HG02870 (cell line): Measurements from ENCODE around the gene TDRD15.
"Not testable (repeated sequence)": the region's sequence is repeated elsewhere in the genome, so short reads cannot be mapped to it uniquely, and the experiment has no call there.

Source experiments
- ATAC-seq: cut with Tn5 transposase; IDR thresholded peaks from one replicate; pipeline ENCODE4 v1.9.1; 2021; ENCODE audit warnings: mild to moderate bottlenecking, moderate library complexity; ENCODE audit not compliant: unreplicated experiment

The TDRD15 gene

DNA sequence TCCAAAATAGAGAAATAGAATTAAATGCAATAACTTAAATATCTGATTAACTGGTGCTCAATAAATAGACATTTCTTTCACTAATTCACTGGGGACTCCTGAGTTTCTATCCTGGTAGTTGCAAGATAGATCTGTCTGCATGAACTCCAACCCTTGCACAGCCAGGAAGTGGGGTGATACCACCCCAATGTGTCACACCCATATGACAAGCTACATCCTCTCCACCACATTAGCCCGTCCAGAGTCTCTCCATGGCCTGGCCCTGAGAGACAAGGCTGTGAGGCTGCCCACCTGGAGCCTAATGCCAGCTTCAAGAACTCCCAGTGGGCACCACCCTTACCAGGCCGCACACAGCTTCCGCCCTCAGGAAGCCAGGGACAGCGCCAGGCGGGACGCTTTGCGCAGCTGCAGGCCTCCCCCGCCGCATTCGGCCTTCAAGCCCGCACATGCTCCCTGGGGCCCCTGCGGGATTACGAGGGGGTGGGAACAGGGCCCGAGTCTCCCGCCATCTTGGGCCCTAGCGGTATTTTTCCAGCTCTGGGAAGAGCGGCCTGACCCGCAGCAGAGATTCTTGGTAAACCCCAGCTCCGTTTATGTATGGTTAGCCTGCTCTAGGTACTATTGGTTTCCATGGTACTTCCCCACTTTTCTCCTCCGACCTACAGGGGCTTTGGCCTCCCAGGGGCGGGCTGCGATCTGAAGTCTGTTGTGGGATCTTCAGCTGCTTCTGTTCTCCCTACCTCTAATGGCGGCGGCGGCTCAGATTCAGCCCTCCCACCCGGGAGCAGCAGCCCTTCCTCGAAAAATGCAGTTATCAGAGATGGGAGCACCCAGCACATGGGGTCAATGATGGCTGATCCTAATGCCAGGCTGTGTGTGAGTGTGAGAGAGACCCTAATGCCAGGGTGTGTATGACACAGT is at the start of gene TDRD15:
TSS of gene TDRD15 (plus strand) at position 496 of the 921 bp plus-strand sequence. CDS start 13,500 bp downstream, outside the sequence.
- ATAC-seq, result no peak

DNA sequence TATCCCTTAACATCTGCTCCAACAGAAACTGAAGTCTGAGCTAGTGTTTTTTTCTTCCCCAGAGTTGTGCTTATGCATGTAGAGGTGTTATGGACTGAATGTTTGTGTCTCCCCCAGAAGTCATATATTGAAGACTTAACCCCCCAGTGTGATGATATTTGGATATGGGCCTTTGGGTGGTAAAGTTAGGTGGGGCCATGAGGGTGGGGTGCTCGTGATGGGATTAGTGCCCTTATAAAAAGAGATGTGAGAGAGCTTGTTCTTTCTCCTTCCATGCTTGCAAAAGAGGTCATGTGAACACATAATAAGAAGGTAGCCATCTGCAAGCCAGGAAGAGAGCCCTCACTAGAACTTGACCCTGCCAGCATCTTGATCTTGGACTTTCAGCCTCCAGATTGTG is 45.5 kb upstream of the TDRD15 start:
- ATAC-seq, result no peak

DNA sequence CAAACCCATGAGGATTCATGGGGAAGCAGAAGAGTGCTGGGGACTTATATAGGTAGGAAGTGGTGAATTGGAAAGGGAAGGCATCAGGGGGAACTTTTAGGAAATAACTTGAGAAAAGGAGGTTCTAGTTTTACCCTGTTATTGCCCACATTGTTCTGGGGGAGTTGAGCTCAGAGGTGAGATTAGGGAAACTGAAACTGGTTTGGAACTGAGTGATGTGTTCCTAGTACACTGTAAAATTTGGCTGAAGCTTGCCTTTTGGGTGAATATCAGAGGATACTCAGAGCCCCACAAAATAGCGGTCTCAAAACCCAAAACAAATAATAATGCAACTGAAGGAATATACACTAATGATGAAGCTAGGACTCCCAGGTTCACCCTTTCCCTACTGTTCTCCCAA is 40.3 kb upstream of the TDRD15 start:
- no peak for ATAC-seq

DNA sequence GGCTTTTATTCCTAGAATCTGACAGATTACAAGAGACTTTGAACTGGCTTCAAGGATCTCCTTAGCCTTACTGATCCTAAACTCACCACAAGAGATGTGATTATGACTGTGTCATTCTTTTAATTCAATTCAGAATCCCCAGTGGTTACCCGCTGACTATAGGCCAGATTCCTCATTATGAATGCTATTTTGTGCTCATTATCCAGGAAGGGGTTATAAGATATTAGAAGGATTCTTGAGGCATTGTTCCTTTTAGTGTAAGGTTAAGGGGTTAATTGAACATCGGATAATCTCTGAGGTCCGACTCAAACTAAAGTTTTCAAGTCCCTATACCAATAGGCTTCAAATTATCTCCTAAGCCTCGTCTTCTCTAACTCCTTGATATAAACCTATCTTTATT is 39.4 kb upstream of the TDRD15 start:
- no peak for ATAC-seq

DNA sequence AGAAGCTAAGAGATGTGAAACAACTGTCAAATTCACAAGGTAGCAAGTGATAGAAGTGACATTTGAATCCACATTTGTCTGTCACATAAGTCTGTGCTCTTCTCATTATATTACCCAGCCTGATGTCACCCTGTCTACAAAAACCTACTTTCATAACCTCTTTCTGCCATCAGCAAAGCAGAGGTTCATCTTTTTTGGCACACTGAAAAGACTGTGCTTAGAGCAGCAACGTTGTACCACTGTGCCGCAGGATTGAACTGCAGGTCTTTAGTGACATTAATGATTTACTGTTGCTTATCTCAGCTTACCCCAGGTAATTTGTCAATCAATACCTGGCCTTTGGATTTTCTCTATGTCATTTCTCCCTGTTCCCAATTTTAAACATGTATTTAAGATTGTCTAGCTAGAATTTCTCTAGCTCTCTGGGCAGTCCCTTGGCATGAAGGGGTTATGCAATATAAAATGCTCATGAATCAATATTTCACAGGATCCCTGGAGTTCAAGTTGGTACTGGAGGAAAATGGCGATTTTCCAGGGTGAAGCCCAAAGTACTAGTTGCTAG is 31.4 kb upstream of the TDRD15 start:
- ATAC-seq, result no peak

DNA sequence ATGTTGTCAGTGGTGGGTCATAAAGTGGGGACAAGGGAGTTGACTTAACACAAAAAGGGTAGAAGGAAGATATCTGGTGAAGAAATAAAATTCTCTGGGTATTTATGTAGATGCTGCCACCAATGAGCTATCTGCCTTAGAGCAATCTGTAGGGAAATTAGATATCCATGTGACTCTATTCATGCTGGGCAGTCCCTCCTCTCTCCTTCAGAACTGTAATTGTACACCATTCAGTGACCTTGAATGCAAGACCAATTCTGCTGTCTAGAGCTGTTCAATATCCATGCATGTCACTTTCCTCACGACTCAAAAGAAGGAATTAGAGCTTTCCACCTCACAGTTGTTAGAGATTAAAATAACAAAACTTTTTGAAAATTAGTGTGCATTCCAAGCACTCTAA is 28.6 kb upstream of the TDRD15 start:
- ATAC-seq, result no peak

DNA sequence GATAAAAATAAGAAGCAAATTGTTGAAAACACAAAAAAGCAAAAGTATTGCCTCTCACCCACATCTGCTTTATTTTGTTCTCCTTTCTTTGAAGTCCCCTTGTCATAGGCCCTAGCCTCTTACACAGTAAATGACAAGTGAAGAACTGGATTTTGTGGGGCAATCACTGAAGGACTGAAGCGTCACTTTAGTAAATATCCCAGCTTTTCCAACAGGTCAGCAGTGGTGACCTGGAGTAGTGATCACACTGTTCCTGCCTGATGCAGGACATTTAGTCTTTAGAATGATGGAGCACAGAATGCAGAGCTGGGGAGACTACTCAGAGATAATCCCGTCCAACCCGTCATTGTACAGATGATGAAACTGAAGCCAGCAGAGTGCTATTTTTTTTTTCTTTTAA is 28.1 kb upstream of the TDRD15 start:
- ATAC-seq, result no peak

DNA sequence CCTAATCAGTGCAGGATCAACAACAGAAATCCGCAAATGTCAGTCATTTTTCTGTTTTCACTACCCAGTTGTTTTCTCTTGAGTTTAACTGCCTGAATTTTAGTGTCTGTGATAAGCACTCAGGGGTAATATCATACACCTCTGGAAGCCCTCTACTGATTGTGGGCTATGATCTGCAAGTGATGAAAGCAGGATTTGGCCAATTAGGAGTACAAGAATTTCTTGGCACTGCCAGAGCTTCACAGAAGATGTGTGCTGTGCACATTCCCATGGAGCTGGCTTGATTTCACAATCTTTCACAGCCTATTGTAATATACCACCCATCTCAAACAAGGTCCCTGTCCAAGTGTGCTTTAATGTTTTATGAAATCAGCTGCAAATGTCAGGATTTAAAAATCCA is 27.3 kb upstream of the TDRD15 start:
- ATAC-seq, result no peak

DNA sequence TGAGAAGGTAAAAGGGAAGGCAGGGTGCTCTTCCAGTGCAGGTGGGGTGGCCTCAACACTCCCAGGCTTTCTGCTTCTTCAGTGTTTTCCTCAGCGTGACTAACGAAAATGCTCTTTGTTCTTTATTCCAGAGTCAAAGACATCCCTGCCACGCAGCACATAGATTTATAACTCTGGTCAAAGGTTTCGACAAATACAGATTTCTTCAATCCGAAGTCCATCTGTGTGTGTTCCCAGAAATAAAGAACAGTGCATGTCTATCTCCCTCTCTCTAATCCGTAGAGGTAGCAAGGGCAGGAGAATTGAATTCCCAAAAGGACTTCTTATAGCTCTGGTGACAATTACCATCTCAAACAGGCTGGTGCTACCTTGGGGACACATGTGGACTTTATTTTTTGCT is 26.4 kb upstream of the TDRD15 start:
- ATAC-seq, result no peak

DNA sequence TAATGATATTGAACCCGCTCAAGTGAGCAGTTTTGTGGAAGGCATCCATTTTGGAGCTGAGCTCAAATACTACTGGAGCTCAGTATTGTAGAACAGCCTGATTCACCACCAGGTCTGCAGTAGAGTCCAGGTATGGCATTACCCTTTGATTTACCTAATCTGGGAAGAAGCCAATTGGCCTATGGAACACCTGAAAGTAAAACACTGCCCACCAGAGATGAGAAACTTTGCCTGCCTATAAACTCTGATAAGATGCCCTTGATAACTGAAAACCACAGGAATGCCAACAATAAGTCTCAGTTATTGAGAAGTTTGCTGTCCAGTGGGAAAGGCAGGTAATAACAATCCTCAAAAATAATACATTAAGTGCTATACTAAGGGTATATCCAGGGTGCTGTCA is 25.5 kb upstream of the TDRD15 start:
- no peak for ATAC-seq

DNA sequence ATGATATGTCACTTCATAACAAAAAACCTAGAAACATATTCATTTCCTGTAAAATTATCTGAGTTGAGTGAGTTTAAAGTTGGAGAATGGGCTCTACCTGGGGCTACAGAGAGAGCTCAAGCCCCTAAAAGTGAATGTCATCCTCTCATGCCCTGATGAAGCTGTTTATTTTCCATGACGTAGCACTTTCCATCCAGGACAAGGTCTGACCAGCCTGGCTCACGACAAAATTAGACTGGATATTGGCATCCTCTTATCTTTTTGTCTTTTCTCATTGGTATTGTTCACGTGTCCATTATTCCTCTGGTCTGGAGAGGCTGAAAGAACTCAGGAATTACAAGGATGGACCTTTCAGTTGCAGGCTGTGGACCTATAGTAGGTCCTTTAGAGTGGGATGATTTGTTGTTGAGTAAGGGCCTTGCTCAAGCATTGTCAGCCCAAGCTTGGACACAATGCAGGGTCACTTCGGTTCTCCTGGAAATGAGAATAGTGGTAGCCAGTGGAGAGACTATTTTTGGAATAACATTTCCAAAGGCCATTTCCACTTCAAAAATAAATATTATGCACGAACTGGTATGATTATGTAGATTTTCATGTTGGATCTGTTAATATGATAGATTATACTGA is 24.4 kb upstream of the TDRD15 start:
- ATAC-seq, result no peak

DNA sequence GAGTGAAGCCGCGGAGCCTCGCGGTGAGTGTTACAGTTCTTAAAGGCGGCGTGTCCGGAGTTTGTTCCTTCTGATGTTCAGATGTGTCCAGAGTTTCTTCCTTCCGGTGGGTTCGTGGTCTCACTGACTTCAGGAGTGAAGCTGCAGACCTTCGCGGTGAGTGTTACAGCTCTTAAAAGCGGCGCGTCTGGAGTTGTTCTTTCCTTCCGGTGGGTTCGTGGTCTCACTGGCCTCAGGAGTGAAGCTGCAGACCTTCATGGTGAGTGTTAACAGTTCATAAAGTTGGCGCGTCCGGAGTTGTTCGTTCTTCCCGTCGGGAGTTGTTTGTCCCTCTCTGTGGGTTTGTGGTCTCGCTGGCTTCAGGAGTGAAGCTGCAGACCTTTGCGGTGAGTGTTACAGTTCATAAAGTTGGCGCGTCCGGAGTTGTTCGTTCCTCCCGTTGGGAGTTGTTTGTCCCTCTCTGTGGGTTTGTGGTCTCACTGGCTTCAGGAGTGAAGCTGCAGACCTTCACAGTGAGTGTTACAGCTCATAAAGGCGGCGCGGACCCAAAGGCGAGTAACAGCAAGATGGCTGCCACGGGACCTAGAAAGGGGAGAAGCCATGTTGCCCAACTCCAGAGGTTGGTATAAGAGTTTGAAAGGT is 22.1 kb upstream of the TDRD15 start:
- ATAC-seq, result not testable (repeated sequence)

DNA sequence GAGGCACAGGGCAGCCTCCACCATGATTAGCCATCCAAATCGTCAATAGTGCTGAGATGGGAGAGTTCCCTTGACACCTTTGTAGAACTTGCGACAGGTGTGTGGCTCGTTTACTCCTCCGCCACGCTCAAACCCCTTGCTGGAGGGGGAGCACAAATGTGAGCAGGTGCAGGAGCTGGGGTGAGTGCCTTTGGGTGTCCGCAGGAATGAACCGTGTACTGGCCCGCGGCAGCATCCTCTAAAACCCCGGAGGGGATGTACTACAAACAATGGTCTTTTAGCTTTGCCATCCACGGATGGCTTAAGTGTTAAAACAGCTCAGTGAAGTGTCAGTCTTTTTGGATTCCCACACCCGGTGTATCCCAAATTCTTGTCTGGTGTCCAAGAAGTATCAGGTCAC is 21.4 kb upstream of the TDRD15 start:
- no peak for ATAC-seq

DNA sequence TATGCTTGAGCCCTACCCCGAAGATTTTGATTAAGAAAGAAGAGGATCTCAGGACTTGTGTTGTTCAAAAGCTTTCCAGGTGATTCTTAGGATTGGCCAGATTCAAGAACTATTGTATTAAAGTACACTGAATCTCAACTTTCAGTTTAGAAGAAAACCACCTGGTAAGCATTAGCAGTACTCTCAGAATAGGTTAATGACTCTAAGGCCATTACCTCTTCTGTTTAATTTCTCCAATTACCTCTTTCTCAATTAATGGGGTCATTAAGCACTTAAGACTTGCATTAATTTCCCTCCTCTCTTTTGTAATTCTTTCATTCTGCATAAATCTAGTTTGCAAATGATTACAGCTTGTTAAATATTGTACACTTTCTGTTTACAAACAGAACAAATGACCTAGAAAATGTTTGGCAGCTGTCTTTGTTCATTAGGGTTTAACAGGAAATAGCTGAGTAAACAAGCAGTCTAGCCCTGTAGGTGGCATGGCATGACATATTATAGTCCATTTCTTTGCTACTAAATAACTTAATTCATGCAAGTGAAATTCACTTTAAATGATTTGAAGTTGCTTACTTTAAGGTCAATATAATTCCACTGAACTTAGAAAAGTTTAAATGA is 20.4 kb upstream of the TDRD15 start:
- no peak for ATAC-seq

DNA sequence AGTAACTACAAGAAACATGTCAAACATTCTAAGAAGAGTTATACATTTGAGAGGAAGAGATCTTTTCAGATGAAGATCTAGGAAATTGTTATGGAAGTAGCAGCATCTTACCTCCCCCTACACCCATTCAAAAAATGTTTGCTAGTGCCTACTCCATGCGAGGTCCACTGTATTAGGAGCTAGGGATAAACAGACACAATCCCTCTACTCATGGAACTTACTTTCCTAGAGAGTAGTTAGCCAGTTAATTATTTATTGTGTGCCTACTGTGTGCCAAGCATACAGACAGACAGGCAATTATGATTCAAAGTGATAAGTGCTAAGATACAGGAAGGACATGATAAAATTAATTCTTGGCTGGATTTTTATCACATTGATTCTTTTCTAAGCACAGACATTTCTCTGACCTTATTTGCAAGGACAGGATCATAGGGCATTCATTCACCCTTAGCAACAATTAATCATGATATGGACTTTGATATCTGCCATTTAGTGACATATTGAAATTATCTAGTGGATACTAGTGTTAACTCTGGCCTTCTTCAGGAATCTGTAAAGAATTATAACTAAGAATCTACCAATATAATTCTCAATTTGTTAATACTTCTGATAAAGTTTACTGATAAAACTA is 19.6 kb upstream of the TDRD15 start:
- ATAC-seq, result no peak

DNA sequence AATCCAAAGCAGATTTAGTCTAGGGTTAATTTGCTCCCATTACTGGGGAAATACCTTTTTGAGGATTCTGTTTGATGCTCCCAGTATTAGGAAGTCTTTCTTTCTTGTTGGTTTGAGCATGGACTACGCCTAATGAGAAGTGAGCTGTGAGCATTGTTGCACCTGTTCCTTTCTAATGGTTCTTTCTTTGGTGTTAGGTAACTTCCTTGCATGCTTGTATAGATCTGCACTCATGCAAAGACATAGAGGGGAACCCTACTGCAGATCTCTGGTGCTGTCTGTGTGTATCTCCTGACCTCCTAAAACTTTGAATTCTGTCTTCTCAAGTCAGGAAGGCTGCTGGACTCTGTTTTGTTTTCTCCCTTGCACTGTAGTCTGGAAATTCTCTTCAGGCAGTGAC is 12.8 kb upstream of the TDRD15 start:
- ATAC-seq, result no peak

DNA sequence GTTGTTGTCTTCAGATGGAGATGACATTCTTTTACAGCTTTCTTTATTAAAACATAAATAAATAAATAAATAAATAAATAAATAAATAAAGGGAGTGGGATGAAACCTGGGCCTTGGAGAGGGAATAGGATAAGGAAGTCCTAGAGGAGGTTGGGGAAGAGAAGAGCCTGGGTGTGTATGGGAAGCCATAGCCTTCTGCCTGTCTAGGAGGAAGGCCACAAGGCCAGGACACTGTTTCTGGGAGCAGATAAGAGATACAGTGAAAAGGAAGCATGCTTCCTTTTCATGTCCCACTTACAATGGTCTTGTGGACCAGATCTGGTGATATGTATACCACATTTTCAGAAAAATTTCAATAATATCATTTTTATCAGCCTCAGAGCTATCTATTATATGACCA is 6.1 kb upstream of the TDRD15 start:
- ATAC-seq, result no peak

DNA sequence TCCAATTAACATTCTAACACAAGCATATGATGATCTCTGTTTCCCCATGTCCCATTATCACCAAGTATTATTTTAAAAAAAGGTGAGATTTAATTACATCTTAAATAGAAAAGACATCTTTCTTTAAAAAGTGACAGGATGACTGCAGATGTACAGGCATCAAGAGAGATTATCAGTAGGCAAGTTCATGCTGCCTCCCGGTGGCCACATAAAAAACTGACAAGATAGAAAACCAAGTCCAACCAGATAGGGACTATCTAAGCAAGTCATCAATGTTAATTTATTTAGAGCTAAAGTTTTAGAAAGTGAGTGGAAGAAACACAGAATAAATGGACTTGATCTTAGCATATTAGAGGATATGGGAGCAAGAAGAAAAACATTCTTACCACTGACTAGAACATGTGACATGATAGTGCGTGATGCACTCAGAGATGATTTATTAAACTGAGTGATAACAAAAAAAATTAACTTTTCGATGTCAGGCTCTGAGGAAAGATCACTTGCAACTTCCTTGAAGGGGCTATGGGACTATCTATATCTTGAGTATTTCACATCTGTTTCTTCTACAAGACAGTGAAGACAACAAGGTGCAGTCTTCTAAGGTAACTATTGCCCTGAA is 5.4 kb upstream of the TDRD15 start:
- ATAC-seq, result no peak

DNA sequence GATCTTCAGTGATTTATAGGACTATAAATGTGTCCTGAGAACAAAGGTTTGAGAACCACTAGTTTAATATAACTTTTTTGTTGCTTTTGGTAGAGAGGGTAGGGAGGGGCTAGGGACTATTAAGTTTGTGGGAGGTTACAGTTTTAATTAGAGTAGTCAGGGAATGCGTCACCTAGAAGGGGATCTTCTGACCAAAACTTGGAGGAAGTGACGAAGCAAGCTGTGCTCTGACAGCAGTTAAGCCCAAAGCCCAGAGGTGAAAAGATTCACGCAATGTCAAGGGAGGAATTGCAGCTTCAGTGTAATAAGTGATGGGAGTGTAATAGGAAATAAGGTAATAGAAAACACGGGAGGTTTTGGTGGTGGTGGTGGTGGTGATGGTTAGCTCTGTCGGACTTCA is 8.1 kb downstream of the TDRD15 start:
- no peak for ATAC-seq

DNA sequence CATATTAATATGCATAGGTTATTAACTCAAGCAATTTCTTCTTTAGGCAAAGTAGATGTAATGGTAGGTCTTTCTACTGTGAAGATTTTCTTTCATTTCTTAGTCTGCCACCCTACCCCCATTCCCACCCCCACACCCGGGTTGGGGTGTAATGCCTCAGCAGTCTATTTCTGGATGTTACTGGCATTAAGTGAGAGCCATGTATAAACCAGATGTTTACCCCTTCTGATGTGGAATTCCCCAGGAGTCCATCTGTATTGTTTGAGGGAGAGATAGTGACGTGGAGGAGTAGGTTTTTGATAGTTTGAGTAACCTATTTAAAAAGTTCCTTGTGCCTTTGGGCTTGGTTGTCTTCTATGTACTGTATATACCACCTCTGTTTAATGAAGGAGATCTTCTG is 11.8 kb downstream of the TDRD15 start:
- no peak for ATAC-seq
